HG02759 (cell line): ENCODE measurements around the gene MLLT3.

ENCODE experiments used
- ATAC-seq: cut with Tn5 transposase; IDR thresholded peaks from one replicate; pipeline ENCODE4 v1.9.1; 2021; ENCODE audit warnings: mild to moderate bottlenecking, moderate library complexity; ENCODE audit not compliant: unreplicated experiment

The MLLT3 gene

DNA sequence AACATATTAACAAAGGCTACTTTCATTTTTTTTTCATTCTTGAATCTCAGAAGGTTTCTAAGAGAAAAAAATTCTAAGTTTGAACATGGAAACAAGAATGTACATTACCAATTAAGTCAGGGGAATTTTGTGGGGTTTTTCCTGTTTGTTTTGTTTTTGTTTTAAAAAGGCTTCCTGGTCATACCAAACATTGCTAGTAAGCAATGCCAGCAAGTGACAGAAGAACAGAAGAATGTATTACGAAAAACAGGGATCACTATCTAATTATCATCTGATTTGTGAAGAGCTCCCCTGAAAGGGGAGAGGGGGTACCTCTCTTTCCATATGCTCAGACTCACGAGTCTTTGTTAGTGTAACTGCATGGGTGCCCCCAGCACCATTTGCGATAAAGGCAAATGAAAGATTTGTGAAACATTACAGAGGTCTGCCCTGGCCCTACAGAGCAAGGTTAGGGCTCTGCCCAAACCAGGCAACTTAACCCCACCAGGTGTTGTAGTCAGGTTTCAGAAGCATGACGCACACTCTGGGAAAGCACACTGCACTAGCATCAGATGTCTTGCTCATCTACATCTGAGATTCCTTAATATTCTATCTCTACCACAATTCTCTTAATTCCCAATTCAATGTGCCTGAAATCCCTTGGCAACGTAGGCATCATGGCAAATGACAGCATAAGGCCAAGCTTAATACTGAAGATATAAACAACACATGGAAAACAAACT, 268.2 kb downstream of the MLLT3 start:
- ATAC-seq, result peak; percentile 36

GRCh38 chr9:20353524-20353923, 268.8 kb downstream of the MLLT3 start:
- peak; percentile 55 for ATAC-seq

DNA sequence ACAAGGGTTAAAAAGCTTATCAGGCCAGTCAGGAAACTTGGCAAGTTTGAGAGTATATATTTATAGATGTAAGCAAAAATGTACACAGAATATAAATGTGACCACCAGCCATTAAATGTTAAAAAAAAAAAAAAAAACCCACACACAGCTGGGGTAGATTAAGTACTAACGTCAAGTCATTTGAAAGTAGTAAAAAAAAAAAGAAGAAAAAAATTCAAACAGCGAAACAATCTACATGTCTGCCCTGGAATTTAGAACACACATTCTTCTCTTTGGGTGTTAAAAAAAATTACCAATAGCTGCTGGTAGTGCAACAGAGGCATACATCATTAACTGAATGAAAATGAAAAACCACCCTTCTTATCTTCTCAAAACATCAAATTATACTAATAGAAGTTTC, 269.7 kb downstream of the MLLT3 start:
- ATAC-seq, result no peak

- ATAC-seq, result no peak
These were observed 270.6 kb downstream of the MLLT3 start for GRCh38 chr9:20351715-20352114.

DNA sequence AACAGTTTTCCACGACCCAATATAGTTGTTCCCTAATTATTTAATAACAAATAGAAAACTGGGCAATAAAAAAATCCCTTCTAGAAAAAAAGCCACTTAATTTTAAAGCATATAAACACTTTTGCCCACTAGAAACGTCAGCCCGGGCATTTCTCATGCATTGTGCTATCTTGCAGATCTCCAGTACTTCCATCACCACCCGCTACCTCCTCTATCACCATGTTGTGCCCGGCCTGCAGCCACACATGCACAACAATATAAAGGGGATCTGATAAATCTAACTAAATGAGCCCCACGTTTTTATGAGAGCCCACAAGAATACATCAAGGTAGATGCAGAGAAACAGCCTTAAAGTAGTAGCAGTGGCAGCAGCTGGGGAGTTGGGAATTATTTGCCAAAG, 272.7 kb downstream of the MLLT3 start:
- no peak for ATAC-seq

DNA sequence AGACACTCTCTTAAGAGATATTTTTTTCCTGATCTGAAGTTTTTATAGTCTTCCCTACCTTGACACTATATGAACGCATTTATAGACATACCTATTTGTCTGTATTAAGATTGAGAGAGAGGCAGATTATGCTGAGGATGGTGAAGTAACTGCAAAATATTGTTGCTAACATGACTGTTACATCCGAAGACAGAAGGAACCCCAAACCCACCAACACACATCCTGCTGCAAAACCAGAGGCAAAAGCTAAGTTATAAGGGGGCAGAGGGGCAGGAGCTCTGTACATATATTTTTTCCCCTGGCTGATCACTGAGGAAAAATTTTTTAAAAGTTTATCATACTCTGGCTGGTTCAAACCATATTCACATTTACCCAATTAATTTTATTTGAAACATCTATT, 279.0 kb downstream of the MLLT3 start:
- no peak for ATAC-seq

- ATAC-seq, result no peak
These were observed 281.8 kb downstream of the MLLT3 start for GRCh38 chr9:20340511-20340861.

GRCh38 chr9:20335668-20336332, 286.5 kb downstream of the MLLT3 start:
- no peak for ATAC-seq

- ATAC-seq, result no peak
These were observed 288.3 kb downstream of the MLLT3 start for GRCh38 chr9:20333991-20334390.

DNA sequence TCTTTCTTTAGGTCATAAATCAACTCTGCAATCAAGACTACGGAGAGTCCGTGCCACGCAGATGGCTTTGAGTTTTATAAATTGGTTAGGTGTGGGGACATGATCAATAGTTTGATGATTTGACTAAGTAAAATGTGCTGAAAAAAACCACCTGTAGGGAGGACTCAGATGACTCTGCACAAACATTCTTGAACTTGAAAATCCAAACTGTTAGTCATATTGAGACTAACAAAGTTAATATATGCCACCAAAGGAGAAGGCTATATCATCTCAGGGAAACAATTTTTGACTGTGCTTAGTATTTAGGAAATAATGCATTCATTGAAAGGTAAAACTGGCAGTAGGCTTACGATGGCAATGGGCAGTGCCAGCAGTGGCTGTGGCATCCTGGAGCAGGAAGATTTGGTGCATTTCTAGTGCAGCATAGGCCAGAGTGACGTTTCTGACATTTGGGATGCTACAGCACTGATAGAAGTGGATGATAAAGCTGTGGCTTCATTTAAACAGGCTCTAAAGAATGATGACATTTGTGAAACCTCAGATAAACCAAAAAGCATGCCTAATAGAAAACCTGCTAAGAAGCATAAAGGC, 291.1 kb downstream of the MLLT3 start:
- peak; percentile 86 for ATAC-seq

DNA sequence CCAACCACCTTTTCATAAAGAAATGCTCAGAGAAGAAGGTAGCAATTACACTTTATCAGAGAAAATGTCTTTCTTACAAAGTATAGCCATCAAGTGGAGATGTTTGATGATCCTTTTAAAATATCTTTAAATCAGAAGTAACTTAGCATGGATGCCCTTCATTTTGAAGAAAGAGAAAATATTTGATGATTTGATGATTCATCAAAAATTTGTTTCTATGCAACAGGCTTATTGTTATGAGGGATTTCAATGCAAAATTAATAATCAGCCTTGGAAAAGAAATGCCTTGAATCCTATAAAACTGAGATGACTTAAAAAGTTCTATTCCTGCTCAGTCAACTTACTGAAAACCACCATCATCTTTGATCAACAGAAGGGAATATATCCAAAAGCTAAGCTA, 291.6 kb downstream of the MLLT3 start:
- no peak for ATAC-seq

- ATAC-seq, result no peak
These were observed 295.8 kb downstream of the MLLT3 start for GRCh38 chr9:20326516-20326915.

GRCh38 chr9:20325008-20325407, 297.3 kb downstream of the MLLT3 start:
- no peak for ATAC-seq

DNA sequence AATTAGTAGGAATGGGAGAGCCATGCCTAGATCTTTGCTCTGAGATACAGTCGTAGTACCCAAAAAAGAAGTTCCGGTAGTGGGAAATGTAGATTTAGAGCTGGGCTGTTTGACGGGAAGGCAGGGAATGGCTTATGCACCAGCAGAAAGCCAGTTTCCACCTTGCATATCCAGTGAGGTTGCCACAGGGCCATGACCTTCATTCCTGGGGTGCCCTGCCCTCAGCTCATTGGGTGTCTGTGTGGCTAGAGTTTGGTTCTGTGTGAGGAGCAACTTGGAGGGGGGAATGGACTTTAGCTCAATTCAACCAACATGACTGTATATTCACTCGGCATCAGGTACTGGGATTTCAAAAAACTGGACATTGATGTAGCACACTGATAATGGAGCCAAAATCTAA, 300.1 kb downstream of the MLLT3 start:
- ATAC-seq, result no peak

GRCh38 chr9:20321423-20322082, 300.7 kb downstream of the MLLT3 start:
- no peak for ATAC-seq

GRCh38 chr9:20320921-20321320, 301.4 kb downstream of the MLLT3 start:
- no peak for ATAC-seq

DNA sequence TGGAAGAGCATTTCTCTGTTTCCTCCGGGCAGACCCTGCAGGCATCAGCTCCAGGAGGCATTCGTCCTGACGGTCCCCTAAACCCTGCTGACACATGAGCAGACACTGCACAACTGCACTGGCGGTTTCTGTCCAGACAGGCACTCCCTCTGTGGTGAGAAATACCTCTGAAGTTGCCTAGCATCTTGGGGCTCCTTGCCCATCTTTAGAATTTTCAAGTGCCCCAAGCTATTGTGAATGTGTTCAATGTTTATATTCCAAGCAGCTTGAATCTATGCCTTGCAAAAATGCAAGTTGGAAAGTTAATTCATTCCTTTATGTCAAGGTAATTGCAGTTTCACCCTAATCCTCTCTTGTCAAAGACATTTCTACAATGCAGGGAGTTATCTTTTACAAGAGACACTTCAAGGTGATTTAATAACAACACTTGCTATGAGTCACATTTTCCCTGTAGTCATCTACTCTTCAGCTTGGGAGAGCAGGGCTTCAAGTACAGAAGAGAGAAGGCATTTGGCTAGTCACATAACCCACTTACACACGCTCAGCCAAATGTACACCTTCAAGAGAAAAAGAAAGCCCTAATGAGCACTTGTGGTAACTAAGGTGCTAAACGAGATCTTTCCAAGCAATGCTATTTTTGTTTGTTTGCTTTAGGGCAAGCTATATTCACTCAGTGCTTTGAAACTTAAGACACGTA, 302.5 kb downstream of the MLLT3 start:
- no peak for ATAC-seq

DNA sequence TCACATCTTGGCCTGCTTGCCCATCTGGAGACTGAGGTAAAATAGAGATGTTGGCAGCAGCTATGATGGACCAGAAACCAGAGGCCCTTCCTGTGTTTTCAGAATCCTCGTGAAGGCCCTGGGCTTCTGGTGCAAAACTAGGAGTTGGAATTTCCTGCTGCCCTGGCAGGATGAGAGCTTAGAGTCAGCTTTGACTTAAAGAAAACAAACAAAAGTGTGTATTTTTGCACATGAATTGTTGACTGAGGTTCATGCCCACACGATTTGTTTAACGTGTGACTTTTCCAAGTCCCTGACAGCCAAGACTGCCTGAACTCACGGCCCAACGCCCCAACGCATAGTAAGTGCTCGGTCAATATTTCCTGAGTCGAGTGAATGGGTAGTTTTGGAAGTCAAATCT, 303.1 kb downstream of the MLLT3 start:
- no peak for ATAC-seq

GRCh38 chr9:20317701-20318100, 304.6 kb downstream of the MLLT3 start:
- no peak for ATAC-seq

DNA sequence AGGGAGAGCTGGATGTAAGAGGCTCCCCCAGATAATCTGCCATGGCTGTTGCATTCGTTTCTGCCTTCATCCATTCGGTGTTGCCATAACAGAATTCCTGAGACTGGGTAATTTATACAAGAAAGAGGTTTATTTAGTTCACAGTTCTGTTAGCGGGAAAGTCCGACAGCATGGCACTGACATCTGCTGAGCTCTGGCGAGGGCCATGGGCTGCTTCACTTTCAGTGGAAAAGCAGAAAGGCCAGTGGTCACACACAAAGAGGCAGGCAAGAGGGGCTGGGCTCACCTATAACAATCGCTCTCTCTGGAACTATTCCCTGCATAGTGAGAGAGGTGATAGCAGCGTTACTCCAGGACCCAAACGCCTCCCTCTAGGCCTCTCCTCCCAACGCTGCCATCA, 305.9 kb downstream of the MLLT3 start:
- ATAC-seq, result no peak

DNA sequence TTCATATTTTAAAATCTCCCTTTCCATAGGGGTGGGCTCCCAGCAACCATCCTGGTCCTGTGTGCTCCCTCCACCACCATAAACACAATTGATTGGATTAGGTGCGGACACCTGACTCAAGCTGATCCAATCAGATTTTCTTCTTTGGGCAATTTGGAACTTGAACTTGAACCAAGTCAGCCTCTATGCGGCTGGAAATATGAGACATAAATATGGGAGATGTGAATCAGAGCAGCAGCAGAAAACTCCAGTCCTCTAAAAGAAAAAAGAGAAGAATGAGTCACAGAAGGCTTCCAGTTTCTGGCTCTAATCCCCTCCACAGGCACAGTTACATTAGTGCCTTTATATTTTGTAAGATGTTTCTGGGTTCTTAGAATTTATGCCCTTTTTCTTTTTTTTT, 306.6 kb downstream of the MLLT3 start:
- no peak for ATAC-seq
